ENCODE results near the gene ACAD9. TPM values are rescaled to one million over a fixed set of nuclear protein-coding genes. Genes with fewer than 3 reads are reported as not detected.

ACAD9 gene
- 36.9 and 41.6 TPM in 2 replicates for total RNA-seq

DNA sequence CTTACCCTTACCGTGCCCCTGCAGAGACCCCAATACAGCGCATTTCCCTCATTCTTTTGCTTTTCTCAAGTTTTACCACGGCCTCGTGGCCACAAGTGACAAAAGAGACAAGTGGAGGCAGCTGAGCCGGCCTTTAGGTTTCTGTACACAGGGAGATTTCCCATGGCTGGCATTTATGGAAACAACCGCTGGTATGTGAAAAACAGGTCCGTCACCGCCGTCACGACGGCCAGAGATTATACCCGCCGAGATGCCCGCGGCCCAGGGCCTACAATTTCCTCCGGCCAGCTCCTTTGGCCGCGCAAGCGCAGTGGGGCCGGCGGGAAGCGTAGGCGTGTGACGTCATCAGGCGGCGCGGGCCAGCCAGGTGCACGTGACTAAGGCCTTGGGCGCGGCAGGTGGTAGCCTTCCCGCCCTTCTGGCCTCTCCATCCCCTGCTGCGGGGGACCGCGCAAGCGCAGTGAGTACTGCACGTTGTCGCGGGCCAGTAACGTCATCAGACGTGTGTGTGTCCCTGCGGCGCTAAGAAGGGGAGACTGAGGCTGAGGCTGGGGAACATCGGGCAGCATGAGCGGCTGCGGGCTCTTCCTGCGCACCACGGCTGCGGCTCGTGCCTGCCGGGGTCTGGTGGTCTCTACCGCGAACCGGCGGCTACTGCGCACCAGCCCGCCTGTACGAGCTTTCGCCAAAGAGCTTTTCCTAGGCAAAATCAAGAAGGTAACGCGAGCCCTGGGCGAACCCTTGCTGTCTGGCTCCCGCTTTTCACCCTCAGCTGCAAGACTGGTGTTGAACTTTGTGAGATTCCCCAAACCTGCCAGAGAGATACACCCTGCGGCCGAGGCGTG lies at the start of gene ACAD9:
ACAD9 (plus strand) TSS at position 496 of the 845 bp plus-strand sequence; CDS start at position 568, 72 bp downstream.

Small RNAs within 50 kb of the gene (small RNA-seq; reads per million reads assigned to genes)
- gene AC112484.4, result not detected

Other genes with a start within 250 kb of the ACAD9 start
- 415 and 485 TPM in 2 replicates for gene RPN1, start 228.8 kb upstream of the ACAD9 start, total RNA-seq
- gene RAB7A, start 153.4 kb upstream of the ACAD9 start, total RNA-seq, result 89.5 and 91.0 TPM in 2 replicates
- 0.48 and 0.65 TPM in 2 replicates for gene CFAP92, start 114.5 kb downstream of the ACAD9 start, total RNA-seq
- 1.3 and 2.3 TPM in 2 replicates for gene EFCC1, start 121.7 kb downstream of the ACAD9 start, total RNA-seq
- gene GP9, start 181.2 kb downstream of the ACAD9 start, total RNA-seq, result not detected in 2 replicates
- gene RAB43, start 242.2 kb downstream of the ACAD9 start, total RNA-seq, result 37.2 and 43.1 TPM in 2 replicates